GM19438 (cell line): ENCODE data around the gene SNX21.
"Not testable (repeated sequence)": the region's sequence is repeated elsewhere in the genome, so short reads cannot be mapped to it uniquely, and the experiment has no call there.

Experiments
- ATAC-seq: cut with Tn5 transposase; IDR thresholded peaks from one replicate; pipeline ENCODE4 v1.9.1; 2021; ENCODE audit warnings: low read depth; ENCODE audit not compliant: unreplicated experiment

Gene SNX21, protein sequence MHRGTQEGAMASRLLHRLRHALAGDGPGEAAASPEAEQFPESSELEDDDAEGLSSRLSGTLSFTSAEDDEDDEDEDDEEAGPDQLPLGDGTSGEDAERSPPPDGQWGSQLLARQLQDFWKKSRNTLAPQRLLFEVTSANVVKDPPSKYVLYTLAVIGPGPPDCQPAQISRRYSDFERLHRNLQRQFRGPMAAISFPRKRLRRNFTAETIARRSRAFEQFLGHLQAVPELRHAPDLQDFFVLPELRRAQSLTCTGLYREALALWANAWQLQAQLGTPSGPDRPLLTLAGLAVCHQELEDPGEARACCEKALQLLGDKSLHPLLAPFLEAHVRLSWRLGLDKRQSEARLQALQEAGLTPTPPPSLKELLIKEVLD

DNA sequence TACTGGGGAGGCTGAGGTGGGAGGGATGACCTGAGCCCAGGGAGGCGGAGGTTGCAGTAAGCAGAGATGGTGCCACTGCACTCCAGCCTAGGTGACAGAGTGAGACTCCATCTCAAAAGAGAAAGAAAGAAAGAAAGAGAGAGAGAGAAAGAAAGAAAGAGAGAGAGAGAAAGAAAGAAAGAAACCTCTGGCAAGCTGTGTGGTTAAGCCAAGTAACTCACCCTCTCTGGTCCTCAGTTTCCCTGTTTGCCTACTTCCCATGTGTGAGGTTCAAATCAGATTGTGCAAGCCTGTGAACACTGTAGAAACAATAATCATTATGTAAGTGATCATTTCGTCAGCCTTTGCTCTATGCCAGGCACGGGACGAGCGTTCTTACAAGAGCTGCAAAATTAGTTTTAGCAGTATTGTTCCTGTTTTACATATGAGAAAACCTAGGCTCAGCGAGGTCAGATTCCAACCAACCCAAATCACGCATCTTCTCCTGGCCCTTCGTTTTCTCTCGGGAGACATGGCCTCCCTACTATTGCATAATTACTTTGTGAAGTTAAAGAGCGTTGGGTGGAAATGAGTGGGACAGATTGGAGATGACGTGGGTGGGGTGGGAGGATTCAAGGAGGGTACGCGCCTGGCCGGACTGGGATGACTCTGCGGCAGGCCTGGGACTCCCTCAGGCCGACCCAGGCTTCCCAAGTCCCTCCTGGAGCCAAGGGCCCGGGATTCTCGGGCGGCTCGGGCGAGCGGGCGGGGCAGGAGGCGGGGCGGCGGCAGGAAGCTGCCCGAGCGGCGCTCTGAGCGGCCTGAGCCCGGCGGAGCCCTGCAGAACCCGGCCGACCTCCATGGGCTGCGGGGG, at the start of gene SNX21:
SNX21 (plus strand) TSS at position 770 of the 853 bp plus-strand sequence. CDS start 121 bp downstream, outside the sequence.
- peak; percentile 62 for ATAC-seq

DNA sequence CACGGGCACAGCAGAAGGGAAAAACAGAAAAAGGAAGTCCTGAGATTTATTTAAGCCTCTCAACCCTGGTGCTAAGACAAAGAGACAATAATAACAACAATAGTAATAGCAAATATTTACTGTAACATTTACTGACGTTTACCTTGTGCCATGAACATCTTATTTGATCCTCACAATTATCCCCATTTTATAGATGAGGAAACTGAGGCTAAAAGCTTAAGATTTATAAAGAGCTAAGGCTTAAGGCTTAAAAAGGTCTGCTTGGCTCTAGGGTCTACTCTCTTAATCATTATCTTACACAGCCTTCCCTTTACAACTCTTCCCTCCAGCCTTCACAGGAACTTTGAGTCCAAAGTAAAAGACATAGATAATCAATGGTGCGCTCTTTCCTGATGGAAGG, 45.2 kb upstream of the SNX21 start:
- no peak for ATAC-seq

DNA sequence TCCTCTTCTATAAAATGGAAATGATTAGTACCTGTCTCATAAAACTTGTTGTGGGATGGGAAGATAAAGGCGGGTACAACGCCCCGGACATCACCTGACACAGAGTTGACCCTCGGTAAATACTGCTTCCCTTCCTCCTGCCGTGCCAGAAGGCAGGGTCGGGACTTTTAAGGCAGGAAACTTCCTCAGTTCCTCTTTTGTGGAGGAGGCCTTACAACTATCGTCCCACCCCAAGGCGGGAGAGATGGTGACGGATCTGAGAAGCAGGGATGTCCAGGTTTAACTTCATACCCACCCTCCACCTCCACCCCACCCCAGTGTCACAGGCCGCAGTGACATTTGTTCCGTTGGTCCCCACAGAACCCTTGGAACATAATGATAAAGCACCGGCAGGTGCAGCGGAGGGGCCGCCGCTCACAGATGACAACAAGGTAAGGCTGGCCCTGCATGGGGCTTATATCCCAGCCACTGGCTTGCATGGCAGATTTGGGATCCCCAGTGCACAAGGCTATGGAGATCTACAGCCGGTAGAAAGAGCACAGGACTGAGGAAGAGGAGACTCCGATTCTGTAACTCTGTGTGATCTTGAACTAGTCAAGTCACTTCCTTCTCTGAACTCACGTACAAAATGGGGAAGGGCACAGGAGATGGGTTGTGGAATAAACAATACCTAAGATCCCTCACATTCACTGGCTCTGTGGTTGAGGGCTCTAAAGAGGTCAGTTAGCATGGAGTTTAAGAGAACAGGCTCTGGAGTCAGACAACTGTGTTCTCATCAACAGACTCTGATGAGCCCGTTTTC, 41.1 kb upstream of the SNX21 start:
- ATAC-seq = peak; percentile 27

DNA sequence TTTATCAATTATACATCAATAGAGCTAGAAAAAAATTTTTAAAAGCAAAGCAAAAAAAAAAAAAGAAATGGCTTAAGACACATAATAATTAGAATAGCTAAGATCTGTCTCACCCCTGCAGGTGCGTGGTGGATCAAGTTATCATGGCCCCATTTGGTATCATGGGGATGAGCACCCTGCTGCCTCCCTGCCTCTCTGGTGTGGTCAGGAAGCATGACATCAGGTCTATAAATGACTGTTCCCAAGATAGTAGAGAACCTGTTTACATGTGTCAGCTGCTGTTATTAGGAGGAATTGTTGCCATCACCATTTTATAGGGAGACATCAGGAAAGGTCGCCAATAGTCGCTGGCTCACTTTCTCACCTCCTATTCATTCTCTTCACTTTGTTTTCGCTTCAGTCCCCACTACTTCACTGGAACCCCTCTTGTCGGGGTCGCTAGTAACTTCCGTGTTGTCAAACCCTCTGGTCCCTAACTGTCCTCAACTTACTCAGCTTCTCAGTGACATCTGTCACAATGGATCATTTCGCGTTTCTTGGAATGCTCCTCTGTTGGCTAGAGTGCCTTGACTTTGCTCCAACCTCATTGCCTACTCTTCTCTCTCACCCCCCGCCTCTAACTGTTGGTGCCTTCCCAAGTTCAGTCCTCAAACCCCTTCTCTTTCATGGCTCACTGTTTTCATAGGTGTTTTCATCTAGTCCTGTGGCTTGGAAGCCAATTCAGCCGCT, 37.1 kb upstream of the SNX21 start:
- ATAC-seq = no peak

DNA sequence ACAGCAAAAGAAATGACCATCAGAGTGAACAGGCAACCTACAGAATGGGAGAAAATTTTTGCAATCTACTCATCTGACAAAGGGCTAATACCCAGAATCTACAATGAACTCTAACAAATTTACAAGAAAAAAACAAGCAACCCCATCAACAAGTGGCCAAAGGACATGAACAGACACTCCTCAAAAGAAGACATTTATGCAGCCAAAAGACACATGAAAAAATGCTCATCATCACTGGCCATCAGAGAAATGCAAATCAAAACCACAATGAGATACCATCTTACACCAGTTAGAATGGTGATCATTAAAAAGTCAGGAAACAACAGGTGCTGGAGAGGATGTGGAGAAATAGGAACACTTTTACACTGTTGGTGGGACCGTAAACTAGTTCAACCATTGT, 36.1 kb upstream of the SNX21 start:
- ATAC-seq = not testable (repeated sequence)

DNA sequence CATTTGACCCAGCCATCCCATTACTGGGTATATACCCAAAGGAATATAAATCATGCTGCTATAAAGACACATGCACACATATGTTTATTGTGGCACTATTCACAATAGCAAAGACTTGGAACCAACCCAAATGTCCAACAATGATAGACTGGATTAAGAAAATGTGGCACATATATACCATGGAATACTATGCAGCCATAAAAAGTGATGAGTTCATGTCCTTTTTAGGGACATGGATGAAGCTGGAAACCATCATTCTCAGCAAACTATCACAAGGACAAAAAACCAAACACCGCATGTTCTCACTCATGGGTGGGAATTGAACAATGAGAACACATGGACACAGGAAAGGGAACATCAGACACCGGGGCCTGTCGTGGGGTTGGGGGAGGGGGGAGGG, 35.6 kb upstream of the SNX21 start:
- not testable (repeated sequence) for ATAC-seq

DNA sequence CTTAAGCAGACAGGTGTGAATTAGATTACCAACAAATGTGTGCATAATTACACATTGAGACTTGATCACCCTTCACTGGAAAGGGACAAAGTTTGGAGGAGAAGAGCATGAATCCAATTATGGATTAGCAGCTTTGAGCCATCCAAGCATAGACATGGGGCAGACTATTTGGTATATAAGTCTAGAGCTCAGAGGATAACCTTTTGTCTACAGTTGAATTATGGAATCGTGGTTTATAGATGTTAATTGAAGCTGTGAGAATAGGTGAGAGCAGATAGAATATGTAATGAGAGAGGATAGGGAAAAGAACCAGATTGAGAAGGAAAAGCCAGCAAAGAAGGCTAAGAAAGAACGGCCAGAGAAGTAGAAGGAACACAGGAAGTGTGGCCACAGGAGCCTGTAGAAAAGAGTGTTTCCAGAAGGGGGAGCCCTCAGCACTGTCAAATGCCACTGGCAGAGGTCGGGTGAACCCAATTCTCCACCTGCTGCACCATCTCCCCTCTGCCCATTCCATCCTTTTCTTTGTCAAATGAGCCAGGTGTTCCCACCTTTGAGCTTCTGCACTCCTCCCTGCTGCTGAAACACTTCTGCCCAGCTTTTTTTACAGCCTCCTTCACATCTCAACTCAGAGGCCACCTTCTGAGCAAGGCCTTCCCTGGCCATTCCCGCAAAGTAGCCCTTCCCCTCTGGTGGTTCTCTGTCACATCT, 34.5 kb upstream of the SNX21 start:
- ATAC-seq = no peak

DNA sequence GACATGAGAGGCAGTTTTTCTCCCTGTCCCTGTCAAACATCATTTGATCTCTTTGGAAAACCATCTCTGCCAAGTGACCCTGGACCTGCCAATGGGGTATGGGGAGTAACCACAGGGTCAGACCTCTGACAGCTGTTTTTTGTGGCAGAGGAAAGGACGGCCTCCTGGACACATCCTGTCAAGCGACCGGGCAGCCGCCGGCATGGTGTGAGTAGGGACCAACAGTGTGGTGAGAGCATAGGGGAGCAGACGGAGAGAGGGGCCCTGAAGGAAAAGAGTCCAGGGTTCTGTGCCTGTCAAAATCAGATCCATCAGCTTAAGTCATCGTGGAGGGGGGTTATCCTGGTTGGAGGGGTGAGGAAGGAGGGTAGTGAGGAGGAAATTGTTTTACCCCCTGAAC, 31.7 kb upstream of the SNX21 start:
- ATAC-seq = no peak

DNA sequence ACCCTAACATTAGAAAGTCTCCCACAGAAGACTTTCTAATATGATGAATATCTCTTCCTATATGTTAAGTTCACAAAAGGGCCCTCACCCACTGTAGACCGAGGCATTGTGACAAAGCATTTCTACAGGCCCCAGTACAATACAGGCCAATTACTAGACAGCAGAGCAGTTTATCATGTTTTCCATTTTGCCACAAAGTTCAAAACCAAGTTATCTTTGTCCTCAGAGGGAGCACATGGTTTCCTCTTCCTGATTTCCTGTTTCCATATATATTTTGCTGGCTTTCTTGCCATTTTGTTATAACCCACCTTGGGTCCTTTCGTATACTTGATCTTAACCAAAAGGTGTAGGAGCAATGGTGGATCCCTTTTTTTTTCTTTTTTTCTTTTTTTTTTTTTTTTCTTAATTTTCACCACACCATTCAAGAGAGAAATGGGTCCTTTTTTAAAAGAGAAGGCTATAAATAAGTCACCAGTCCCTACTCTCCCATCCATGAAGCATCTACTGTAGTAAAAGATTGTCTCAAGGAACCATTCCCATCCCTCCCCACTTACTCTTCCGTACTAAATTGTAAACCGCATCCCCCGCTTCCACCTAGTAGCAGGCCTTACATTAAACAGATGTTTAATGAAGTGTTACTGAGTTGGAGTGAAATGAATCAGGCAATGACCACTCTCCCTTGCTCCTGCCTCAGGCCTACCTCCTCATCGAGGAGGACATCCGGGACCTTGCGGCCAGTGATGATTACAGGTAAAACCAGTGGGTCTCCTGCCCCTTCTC, 23.2 kb upstream of the SNX21 start:
- ATAC-seq = no peak

DNA sequence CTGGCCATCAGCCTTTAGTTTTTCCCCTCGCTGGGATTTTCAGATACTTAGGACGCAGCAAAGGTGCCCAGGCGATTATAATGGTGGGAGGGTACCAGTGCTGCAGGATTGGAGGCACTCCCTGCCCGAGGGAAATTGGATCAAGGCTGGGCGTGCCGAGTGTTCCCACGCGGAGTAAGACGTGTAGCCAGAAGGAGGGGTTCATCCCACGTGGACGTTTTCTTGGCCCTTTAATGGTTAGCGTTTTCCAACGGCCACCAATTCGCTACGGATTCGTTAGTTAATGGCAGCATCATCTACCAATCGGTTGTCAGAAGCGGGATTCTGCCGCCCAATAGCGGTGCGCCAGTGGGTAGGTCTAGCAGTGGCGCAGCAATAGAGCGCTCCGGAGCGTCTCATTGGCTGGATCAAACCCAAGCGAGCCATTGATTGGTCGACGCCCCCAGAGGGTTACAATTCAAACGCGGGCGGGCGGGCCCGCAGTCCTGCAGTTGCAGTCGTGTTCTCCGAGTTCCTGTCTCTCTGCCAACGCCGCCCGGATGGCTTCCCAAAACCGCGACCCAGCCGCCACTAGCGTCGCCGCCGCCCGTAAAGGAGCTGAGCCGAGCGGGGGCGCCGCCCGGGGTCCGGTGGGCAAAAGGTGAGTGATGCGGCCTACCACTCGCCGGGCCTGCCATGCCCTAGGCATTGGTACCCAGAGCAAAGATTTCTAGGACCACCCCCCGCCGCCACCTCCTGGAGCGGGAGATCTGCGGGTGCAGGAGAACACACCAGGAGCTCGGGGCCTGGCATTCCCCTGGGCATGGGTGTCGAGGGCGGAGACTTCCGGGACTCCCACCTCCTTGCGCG, 21.2 kb upstream of the SNX21 start, which contains the start of gene UBE2C:
UBE2C (plus strand) TSS at position 488 of the 849 bp plus-strand sequence; CDS start at position 540, 52 bp downstream.
- ATAC-seq = peak; percentile 95

DNA sequence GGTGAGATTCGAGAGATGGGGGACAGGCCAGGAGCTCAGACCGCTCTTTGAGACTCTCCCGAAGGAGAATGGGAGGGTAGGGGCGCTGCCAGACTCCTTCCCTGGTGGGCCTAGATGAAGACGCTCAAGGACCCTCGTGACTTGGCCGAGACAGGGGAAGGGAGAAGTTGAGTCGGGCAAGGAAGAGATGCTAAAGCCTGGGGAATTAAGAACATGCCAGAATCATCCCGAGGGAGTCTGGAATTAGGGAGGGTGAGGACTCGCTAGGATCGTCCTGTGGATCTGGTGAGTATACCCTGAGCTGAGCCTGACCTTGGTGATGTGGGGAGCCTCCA, 20.6 kb upstream of the SNX21 start:
- ATAC-seq = no peak

DNA sequence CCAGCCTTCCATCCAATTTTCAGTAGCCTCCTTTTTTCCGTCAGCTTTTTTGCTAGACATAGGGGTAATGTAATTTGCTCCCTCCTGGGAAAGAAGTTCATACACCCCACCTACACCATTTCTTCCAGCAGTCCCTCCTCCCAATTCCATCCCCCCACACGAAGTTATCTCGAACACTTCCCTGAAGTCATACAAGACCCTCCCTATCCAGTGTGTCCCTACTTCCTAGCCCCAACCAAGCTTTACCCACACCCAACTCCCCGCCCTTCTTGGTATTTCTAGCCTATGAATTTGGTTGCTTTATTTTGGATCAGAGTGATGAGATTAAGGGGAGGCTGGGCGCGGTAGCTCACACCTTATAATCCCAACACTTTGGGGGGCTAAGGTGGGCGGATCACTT, 20.1 kb upstream of the SNX21 start:
- no peak for ATAC-seq

DNA sequence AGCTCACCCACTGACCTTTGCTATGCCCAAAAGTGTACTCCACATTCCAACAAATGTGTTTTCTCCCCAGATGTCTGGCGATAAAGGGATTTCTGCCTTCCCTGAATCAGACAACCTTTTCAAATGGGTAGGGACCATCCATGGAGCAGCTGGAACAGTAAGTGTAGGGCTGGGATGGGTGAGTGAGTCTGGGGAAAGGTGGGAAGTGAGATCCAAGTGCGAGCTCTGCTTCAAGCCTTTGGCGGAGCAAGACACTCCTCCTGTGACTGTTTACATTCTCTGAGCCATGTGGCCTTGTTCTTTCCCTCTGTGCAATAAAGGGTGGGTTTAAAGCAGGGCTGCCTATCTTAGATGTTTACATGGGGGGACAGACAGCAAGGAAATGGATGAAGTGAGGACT, 19.3 kb upstream of the SNX21 start:
- ATAC-seq = no peak

DNA sequence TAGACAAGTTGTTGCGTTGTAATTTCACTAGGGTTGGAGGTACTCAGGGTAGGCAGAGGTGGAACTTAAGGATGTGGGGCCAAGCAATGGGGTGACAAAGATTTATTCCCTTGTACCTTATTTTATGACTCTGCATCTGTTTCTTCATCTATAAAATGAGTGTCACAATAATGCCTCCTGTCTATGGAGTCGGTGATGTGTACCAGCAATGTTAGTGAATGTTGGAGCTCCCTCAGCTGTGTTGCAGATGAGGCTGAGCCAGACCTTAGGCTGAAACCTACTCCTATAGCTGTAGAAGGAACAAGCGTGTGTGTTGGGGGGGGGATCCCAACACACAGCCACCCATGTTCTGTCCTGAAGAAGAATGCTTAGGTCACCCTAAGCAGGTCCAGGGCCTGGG, 16.6 kb upstream of the SNX21 start:
- no peak for ATAC-seq

DNA sequence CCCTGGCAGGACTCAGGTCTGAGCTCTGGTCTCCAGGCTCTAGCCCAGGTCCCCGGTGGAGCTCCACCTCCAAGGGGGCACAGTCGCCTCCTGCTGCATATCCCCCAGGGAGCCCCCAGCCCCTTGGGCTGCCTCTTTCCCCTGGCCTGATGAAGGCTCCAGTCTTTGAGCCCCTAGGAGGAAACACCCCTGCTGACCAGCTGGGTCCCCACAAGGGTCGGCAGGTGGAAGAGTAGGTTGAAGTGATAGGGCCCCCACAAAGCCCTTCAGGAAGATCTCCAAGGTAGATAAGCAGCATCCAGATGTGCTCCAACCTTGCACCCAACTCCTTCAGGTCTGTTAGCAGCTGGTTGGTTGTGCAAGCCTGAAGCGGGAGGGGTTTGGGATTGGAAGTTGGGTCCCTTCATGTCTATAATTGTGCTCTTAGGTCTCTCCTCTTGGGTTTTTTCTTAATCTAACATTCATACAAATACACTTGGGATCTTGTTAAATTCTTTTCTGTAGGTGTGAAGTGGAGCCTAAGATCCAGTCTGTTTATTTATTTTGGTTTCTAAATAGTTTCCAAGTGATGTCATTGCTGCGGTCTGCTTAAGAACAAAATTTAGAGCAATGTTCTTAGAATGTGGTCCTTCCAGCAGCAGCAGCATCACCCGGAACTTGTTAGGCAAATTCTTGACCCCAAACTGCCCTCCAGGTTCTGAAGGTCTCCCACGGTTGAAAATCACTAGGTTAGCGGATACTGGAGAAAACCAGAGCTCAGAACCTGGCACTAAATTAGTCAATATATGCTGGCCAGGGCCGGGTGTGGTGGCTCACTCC, 16.0 kb upstream of the SNX21 start:
- no peak for ATAC-seq

DNA sequence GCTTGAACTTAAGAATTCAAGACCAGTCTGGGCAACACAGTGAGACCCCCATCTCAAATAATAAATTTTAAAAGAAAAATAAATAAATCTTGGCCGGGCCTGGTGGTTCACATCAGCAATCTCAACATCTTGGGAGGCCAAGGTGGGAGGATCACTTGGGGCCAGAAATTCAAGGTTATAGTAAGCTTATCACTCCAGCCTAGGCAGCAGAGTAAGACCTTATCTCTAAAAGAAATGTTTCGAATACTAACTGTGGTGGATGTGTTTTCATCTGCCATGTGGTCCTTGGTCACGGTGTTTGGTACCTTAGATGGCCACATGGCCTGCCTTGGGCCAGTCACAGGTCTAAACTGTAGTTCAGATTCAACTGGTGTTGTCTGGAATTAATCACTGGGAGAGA, 15.4 kb upstream of the SNX21 start:
- no peak for ATAC-seq

DNA sequence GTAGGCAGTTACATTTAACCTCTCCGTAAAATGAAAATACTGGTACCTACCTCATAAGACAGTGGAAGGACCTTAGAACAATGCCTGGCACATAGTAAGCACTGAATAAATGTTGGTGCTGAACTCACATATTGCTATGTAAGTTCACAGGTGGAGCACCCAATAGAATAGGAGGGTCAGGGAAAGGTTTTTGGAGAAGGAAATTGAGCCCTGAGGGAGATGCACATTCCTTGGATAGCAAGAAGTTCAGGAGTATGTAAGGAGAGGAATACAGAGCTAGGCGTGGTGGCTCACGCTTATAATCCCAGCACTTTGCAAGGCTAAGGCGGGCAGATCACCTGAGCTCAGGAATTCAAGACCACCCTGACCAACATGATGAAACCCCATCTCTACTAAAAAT, 14.1 kb upstream of the SNX21 start:
- no peak for ATAC-seq
